Measurements from ENCODE around the gene ZNF687.

DNA sequence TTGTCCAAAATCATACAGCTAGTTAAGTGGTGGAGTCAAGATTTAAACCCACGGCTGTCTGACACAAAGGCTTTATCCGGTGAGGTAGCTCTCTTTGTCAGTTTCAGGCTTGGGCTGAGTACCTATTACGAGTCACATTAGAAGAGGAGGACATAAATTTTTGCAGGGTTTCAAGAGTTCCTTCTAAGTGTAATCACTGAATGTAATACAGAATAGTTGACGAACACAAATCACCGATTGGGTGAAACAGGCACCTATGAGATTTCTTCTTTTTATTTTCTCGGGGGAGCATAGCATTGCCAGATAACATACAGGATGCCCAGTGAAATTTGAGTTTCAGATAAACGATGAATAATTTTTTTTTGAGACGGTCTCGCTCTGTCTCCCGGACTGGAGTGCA, 26.7 kb upstream of the ZNF687 start:
- TF ChIP-seq, protein P1, sequence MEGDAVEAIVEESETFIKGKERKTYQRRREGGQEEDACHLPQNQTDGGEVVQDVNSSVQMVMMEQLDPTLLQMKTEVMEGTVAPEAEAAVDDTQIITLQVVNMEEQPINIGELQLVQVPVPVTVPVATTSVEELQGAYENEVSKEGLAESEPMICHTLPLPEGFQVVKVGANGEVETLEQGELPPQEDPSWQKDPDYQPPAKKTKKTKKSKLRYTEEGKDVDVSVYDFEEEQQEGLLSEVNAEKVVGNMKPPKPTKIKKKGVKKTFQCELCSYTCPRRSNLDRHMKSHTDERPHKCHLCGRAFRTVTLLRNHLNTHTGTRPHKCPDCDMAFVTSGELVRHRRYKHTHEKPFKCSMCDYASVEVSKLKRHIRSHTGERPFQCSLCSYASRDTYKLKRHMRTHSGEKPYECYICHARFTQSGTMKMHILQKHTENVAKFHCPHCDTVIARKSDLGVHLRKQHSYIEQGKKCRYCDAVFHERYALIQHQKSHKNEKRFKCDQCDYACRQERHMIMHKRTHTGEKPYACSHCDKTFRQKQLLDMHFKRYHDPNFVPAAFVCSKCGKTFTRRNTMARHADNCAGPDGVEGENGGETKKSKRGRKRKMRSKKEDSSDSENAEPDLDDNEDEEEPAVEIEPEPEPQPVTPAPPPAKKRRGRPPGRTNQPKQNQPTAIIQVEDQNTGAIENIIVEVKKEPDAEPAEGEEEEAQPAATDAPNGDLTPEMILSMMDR (IDR thresholded peaks at IDR 0.05): no peak
- TF ChIP-seq POLR2A (IDR thresholded peaks at IDR 0.05; ENCODE audit: low read length) (no peak), JUNB (IDR thresholded peaks at IDR 0.05) (no peak), POLR2AphosphoS2 (conservative IDR thresholded peaks at IDR 0.05; ENCODE audit: low read length) (no peak), MYC (IDR thresholded peaks at IDR 0.05; ENCODE audit: borderline replicate concordance, low read length) (no peak)
